ENCODE results near the gene GPR158.
"Not testable (repeated sequence)": the region's sequence is repeated elsewhere in the genome, so short reads cannot be mapped to it uniquely, and the experiment has no call there.

GPR158 gene

GRCh38 chr10:25174461-25175230 is at the start of gene GPR158:
GPR158 (plus strand) TSS chr10:25175001; CDS start chr10:25175421, 420 bp downstream.
- DNase-seq (ENCODE audit: low read depth, low spot score): no peak

DNA sequence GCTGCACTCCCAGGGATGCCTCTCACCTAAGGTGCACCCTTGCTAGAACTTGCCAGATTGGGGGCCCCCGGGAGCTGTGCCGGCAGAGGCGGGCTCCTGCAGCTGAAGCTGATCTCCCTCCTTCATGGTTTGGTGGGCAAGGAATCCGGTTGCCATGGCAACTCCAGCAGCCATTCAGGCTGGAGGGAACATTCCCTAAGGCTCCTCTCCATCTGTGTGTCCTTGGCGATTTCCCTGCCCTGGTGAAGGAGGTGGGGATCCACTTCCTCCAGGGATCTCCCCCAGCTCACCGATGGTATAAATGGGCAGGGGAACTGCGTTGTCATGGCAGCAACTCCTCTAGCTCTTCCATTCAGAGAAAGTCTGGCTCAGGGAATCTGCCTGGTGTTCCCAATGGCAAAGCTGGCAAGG is 49.6 kb upstream of the GPR158 start:
- DNase-seq (ENCODE audit: low read depth, low spot score): no peak

GRCh38 chr10:25129592-25129991 is 45.2 kb upstream of the GPR158 start:
- DNase-seq (ENCODE audit: low read depth, low spot score): no peak

DNA sequence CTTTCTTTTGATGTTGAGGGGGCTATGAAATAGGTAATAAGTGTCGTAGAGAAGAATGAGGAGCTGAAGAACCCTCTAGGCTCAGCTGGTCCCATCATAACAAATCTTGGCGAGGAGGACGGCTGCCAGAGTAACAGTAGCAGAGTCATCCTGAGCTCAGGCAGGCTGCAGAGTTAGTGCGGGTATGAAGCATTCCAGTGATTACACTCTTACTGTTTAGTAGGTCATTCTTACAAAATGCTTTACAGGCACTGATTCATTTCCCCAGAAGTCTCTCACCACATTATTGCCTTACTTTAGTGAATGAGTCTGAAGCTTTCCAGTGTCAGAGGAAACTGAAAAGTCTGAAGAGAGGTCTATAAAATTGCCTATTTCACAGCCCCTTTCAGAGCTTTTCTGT is 43.9 kb upstream of the GPR158 start:
- DNase-seq (ENCODE audit: low read depth, low spot score): no peak

- DNase-seq (ENCODE audit: low read depth, low spot score): no peak
These were observed 32.5 kb upstream of the GPR158 start for GRCh38 chr10:25142116-25142864.

GRCh38 chr10:25157650-25158049 is 17.2 kb upstream of the GPR158 start:
- DNase-seq (ENCODE audit: low read depth, low spot score): no peak

DNA sequence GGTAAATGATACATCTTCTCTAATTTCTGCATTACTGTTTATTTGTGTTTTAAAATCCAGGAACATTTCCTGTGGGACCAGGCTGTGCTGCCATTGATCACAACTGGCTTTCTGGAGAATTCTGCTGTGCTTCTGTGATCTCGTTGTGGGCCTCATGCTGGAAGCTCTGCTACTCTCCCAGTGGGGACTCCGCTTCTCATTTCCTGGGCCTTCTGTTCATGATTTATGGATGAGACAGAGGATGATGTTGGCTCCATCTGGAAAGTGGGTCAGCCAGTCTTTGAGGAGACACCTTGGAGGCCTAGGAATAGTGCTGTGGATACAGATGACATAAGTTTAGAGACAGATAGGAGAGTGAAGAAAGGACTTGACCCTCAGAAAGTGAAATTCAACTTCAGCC is 15.2 kb upstream of the GPR158 start:
- DNase-seq (ENCODE audit: low read depth, low spot score): no peak

DNA sequence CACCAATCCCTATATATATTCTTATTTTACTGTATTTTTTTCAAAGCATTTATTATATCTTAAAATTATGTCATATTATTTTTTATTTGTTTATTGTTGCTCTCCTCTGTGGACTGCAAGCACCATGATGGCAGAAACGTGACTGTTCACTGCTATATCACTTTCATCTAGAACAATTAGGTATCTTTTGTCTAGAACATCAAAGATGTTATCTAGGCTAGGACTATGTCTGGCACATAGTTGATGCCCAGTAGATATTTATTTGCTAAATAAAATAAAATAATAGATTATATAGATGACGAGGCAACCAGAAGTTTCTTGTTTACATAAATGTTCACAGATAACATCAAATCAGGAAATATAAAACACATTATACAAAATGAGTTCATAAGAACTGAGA is 12.4 kb upstream of the GPR158 start:
- no peak for DNase-seq (ENCODE audit: low read depth, low spot score)

DNA sequence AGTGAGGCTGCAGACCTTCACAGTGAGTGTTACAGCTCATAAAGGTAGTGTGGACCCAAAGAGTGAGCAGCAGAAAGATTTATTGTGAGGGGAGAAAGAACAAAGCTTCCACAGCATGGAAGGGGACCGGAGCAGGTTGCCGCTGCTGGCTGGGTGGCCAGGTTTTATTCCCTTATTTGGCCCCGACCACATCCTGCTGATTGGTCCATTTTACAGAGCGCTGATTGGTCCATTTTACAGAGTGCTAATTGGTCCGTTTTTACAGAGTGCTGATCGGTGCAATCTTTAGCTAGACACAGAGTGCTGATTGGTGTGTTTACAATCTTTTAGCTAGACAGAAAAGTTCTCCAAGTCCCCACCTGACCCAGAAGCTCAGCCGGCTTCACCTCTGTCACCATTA is 11.3 kb upstream of the GPR158 start:
- not testable (repeated sequence) for DNase-seq (ENCODE audit: low read depth, low spot score)

DNA sequence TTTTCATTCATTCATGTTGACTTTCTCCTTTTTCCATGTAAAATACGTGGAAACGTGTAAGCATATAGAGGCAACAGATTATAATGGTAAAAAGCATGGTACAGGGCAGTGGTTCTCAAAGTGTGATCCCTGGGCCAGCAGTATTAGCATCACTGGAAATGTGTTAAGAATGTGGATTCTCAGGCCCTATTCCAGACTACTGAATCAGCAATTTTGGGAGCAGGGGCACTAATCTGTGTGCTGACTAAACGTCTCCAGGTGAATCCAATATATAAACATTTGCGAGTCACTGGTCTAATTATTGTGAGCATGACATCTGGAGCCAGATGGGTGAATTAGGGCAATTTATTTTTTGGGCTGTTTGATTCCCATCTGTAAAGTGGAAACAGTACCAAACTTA is 5.1 kb upstream of the GPR158 start:
- DNase-seq (ENCODE audit: low read depth, low spot score): no peak

GRCh38 chr10:25170627-25171026 is 4.2 kb upstream of the GPR158 start:
- no peak for DNase-seq (ENCODE audit: low read depth, low spot score)

- no peak for DNase-seq (ENCODE audit: low read depth, low spot score)
These were observed 973 bp downstream of the GPR158 start for GRCh38 chr10:25175527-25176420.

DNA sequence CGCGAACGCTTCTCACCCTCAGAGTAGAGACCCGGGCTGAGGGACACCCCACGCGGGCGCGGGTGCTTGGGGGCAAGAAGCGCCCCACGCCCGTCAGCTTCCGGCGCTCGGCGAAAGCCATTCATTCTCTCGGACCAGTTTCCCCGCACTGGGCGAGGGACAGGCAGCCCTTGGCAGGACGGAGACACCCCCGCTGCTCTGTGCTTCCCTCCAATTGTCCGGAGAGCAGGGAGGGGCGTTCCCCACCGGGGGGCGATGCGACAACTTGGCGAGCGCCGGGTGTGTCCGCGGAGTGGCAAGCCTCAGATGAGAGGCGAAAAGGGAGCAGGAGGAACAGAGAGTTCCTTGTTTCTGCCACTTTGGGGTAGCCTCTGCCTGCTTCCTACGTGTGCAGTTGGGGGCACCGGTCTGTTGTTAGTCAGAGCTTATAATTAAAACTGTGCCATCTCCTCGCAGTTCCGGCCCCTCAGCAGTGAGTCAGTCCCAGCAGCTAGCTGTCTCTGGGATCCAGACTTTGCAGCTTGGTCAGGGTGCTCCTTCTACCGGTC is 1.7 kb downstream of the GPR158 start:
- DNase-seq (ENCODE audit: low read depth, low spot score): no peak

DNA sequence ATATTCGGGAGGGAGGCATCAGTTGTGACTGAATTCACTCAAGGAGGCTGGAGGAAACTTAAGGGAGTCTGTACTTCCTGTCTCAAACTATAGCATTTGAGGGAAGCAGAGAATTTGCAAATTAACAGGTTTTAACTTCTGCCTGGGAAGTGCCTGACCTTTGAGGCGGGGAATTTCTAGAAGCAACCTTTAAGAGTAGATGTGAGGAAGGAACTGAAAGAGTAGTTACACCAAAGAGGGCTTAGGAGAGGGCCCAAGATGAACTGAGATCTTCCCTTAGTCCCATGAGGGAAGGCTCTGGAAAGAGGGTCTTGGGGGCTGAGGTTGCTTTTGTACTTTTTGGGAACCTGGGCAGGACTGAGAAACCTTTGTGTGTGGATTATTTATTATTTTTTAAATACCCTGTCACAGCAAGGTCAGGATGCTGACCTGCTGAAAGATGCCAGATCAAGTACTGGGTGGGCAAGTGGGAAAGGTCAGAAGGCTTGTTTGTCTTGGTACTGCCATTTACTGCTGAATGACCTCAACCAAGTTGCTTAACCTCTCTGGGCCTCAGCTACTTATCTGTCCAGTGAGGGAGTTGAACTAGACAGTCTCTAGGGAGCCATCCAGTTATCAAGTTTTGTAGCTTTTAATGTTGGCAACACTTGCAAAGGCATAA is 2.4 kb downstream of the GPR158 start:
- no peak for DNase-seq (ENCODE audit: low read depth, low spot score)

DNA sequence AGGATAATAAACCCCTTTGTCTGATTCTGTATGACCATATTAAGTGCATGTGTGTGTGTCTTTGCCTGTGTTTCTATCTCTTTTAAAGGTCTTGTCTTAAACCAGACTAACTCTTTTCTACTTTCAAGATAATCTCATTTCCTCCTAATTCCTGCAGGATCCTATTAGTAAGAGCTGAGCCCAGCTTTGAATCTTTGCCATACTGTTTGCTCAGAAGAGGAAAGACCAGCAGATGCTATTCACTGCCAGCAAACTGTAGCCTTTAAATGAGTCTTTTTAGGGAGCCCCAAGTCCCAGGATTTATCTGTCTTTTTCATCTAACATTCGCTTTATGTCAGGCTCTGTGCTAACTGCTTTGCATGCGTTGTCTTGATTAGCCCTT is 2.9 kb downstream of the GPR158 start:
- DNase-seq (ENCODE audit: low read depth, low spot score): no peak

DNA sequence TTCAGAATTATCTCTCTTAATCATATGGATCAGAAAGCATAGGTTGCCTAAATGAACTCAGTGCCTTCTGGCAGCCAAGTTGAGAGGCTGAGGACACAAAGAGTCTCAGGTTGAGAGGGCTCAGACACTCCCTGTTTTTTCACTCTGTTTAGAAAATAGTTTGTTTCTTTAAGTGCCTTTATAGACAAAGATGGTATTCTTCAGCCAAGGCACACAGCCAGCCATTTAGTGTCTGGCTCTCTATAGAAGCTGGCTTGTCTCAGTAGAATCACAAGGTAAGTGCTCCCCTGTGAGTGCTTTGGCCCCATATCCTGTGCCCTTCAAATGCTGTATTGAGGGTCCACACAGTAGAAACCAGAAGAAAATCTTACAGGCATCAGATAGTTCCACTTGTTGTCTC is 3.6 kb downstream of the GPR158 start:
- DNase-seq (ENCODE audit: low read depth, low spot score): no peak

DNA sequence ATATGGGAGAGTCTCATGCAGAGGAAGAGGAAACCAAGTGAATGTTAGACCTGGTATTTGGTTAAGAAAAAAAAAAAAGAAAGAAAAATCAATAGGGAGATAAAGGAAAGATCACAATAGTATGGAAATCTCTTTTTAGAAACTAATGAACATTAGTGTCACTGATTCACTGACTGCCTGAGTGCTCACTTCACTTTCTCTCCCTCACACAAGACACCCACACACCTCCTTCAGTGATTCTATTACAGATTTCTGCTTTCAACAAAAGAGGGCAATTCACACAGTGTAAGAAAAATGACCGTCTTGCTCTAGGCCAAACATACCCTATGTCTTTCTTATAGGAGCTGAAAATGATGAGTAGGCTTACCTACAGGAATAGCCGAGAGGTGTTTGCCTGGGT is 6.0 kb downstream of the GPR158 start:
- no peak for DNase-seq (ENCODE audit: low read depth, low spot score)

DNA sequence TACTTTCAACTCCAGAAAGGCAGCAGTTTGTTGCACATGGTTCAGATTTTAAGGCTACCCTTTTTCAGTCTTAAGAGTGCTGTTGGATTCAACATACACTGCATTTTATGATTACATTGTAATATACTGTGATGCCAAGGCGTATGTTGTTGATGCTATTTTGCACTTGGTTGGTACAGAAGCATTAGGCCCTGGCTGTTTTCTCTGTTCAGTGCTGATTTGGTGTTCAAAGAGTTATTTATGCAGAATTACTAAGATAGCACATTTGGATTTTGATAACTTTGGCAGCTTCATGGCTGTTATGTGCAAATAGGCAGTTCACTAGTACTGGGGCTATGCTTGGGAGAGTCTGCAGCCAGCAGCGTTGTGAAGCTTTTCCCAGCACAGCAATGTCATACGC is 7.8 kb downstream of the GPR158 start:
- no peak for DNase-seq (ENCODE audit: low read depth, low spot score)

DNA sequence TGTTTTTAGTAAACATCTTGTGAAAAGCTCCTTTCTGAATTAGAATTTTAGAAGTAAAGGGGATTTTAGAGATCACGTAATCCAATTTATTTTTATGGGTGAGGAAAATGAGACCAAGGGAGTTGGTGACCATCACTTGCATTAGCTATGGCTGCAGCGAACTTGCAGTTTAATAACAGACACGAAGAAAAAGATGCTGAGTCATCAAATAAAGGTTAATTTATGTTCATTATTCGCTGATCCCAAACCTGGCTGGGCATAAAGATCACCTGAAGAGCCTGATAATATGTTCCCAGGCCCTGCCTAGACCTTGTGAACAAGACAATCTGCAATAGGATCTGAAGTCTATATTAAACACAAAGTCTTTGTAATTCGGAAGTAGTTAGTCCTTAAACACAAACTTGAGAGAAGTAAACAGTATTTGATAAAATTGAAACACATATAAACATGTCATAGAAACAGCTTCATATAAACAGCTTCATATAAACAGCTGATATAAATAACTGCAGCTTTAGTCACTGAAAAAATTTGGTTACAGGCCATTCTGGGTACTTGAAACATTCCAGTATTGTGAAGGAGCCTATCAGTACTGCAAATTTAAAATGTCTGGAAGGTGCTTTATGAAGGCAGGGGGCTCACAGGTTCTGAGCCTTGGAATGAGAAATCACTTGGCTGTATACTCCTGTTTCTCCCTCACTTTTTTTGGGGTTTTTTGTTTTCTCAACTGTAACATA is 16.5 kb downstream of the GPR158 start:
- no peak for DNase-seq (ENCODE audit: low read depth, low spot score)

DNA sequence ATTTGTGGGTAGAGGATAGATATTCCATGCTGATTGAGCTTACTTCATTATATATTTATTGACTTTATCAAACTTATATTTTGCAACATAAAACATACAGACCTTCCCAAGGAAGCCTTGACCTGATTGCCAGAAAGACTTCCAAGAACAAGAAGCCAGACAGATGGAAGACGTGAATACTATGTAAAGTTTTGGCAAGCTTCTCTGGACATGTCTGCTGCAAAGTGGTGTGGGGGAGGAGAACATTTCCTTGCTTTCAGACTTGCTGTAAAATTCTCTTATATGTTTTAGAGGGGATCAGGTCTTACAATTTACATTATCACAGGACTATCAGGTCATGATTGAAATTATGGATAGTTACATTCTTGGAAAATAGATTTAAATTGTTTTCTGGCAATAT is 23.4 kb downstream of the GPR158 start:
- DNase-seq (ENCODE audit: low read depth, low spot score): no peak
